ENCODE results near the gene OLFML2A.
"Not testable (repeated sequence)": the region's sequence is repeated elsewhere in the genome, so short reads cannot be mapped to it uniquely, and the experiment has no call there.

OLFML2A gene

GRCh38 chr9:124760719-124761118 is 16.2 kb upstream of the OLFML2A start:
- DNase-seq (ENCODE audit: low read depth in 2 of 2, low spot score in 1 of 2): no peak

GRCh38 chr9:124761196-124761595 is 15.7 kb upstream of the OLFML2A start:
- DNase-seq (ENCODE audit: low read depth in 2 of 2, low spot score in 1 of 2): no peak

- DNase-seq (ENCODE audit: low read depth in 2 of 2, low spot score in 1 of 2): no peak
Observed at GRCh38 chr9:124761710-124762109, 15.2 kb upstream of the OLFML2A start.

- DNase-seq (ENCODE audit: low read depth in 2 of 2, low spot score in 1 of 2): no peak
Observed at GRCh38 chr9:124762633-124763032, 14.3 kb upstream of the OLFML2A start.

- DNase-seq (ENCODE audit: low read depth in 2 of 2, low spot score in 1 of 2): no peak
Observed at GRCh38 chr9:124764774-124765438, 12.0 kb upstream of the OLFML2A start.

GRCh38 chr9:124765439-124765835 is 11.5 kb upstream of the OLFML2A start:
- no peak for DNase-seq (ENCODE audit: low read depth in 2 of 2, low spot score in 1 of 2)

GRCh38 chr9:124766326-124766725 is 10.6 kb upstream of the OLFML2A start:
- DNase-seq (ENCODE audit: low read depth in 2 of 2, low spot score in 1 of 2): no peak

GRCh38 chr9:124766815-124767554 is 9.9 kb upstream of the OLFML2A start:
- DNase-seq (ENCODE audit: low read depth in 2 of 2, low spot score in 1 of 2): no peak

- no peak for DNase-seq (ENCODE audit: low read depth in 2 of 2, low spot score in 1 of 2)
Observed at GRCh38 chr9:124767821-124768220, 9.1 kb upstream of the OLFML2A start.

GRCh38 chr9:124768334-124768733 is 8.6 kb upstream of the OLFML2A start:
- DNase-seq (ENCODE audit: low read depth in 2 of 2, low spot score in 1 of 2): no peak

GRCh38 chr9:124768750-124769548 is 8.0 kb upstream of the OLFML2A start:
- DNase-seq (ENCODE audit: low read depth in 2 of 2, low spot score in 1 of 2): no peak

- no peak for DNase-seq (ENCODE audit: low read depth in 2 of 2, low spot score in 1 of 2)
Observed at GRCh38 chr9:124769549-124770358, 7.2 kb upstream of the OLFML2A start.

- no peak for DNase-seq (ENCODE audit: low read depth in 2 of 2, low spot score in 1 of 2)
Observed at GRCh38 chr9:124770359-124771020, 6.4 kb upstream of the OLFML2A start.

GRCh38 chr9:124771021-124771866 is 5.7 kb upstream of the OLFML2A start, which contains the start of gene NR6A1:
NR6A1 (minus strand) TSS chr9:124771311.
- DNase-seq (ENCODE audit: low read depth in 2 of 2, low spot score in 1 of 2): peak; percentile 82 to 88

GRCh38 chr9:124771867-124772679 is 4.9 kb upstream of the OLFML2A start:
- DNase-seq (ENCODE audit: low read depth in 2 of 2, low spot score in 1 of 2): no peak

- not testable (repeated sequence) for DNase-seq (ENCODE audit: low read depth in 2 of 2, low spot score in 1 of 2)
Observed at GRCh38 chr9:124772877-124773276, 4.1 kb upstream of the OLFML2A start.

GRCh38 chr9:124773473-124774128 is 3.3 kb upstream of the OLFML2A start:
- DNase-seq (ENCODE audit: low read depth in 2 of 2, low spot score in 1 of 2): no peak
